Cardiac fibroblast (primary cell): ENCODE data around the gene MYH7B.

Experiments
- DNase-seq, 2 donors: peaks; one replicate each; pipeline versions ENCODE4 v3.0.0 to v3.0.0-alpha.2; 2010; ENCODE audit warnings: low read depth in 2 of 2
- H3K4me3 ChIP-seq, 2 donors: replicated peaks in 1 of 2; 1 replicate in 1 of 2; 2 replicates in 1 of 2; pipeline ENCODE4 v1.5.1; 2011; ENCODE audit warnings: low read depth in 2 of 2, low read length in 2 of 2, mild to moderate bottlenecking in 2 of 2, moderate library complexity in 1 of 2
- CTCF ChIP-seq: IDR thresholded peaks from one replicate; pipeline ENCODE4 v1.5.1; 2011; ENCODE audit warnings: low read depth, mild to moderate bottlenecking, low read length, inconsistent platforms

MYH7B gene

GRCh38 chr20:34985461-34986310 lies 30.0 kb downstream of the MYH7B start:
- no peak overlapping the region for H3K4me3 ChIP-seq
- TF ChIP-seq CTCF = no peak
- DNase-seq = no peak

- no peak for TF ChIP-seq CTCF
Observed at GRCh38 chr20:34986311-34987287, 30.9 kb downstream of the MYH7B start.

GRCh38 chr20:34987288-34988190 lies 31.9 kb downstream of the MYH7B start:
- DNase-seq = no peak
- TF ChIP-seq CTCF = no peak

More at GRCh38 chr20:34986311-34987287, 30.9 kb downstream of the MYH7B start:
- no peak overlapping the region for H3K4me3 ChIP-seq
- DNase-seq = peak in 1 of 2 donors; percentile 9

GRCh38 chr20:34988191-34988540 lies 32.5 kb downstream of the MYH7B start:
- DNase-seq = peak in 1 of 2 donors; percentile 8

More at GRCh38 chr20:34987288-34988190, 31.9 kb downstream of the MYH7B start:
- no peak overlapping the region for H3K4me3 ChIP-seq

GRCh38 chr20:34989118-34989517 lies 33.5 kb downstream of the MYH7B start:
- no peak for TF ChIP-seq CTCF
- DNase-seq = no peak

More at GRCh38 chr20:34988191-34988540, 32.5 kb downstream of the MYH7B start:
- no peak overlapping the region for H3K4me3 ChIP-seq
- no peak for TF ChIP-seq CTCF

GRCh38 chr20:34989670-34990069 lies 34.0 kb downstream of the MYH7B start:
- no peak for TF ChIP-seq CTCF
- no peak overlapping the region for H3K4me3 ChIP-seq
- DNase-seq = no peak

More at GRCh38 chr20:34989118-34989517, 33.5 kb downstream of the MYH7B start:
- no peak overlapping the region for H3K4me3 ChIP-seq
